ENCODE results near the gene FRMD1.

FRMD1 gene

GRCh38 chr6:168040856-168041496 lies 38.0 kb downstream of the FRMD1 start:
- no peak for DNase-seq

- no peak for DNase-seq
These were observed 39.2 kb downstream of the FRMD1 start for GRCh38 chr6:168039849-168040248.

- DNase-seq: no peak
These were observed 39.7 kb downstream of the FRMD1 start for GRCh38 chr6:168039301-168039700.

- DNase-seq: no peak
These were observed 40.4 kb downstream of the FRMD1 start for GRCh38 chr6:168038576-168039140.

- DNase-seq: no peak
These were observed 41.2 kb downstream of the FRMD1 start for GRCh38 chr6:168037856-168038255.

GRCh38 chr6:168037242-168037641 lies 41.8 kb downstream of the FRMD1 start:
- no peak for DNase-seq

GRCh38 chr6:168035661-168036545 lies 43.1 kb downstream of the FRMD1 start:
- DNase-seq: no peak

GRCh38 chr6:168035098-168035660 lies 43.8 kb downstream of the FRMD1 start:
- no peak for DNase-seq

- no peak for DNase-seq
These were observed 44.5 kb downstream of the FRMD1 start for GRCh38 chr6:168034537-168034936.

- DNase-seq: no peak
These were observed 45.2 kb downstream of the FRMD1 start for GRCh38 chr6:168033791-168034190.

- no peak for DNase-seq
These were observed 46.8 kb downstream of the FRMD1 start for GRCh38 chr6:168032005-168032760.

- DNase-seq: no peak
These were observed 47.5 kb downstream of the FRMD1 start for GRCh38 chr6:168031411-168031971.

- DNase-seq: no peak
These were observed 48.1 kb downstream of the FRMD1 start for GRCh38 chr6:168030908-168031307.

GRCh38 chr6:168030218-168030746 lies 48.7 kb downstream of the FRMD1 start:
- DNase-seq: no peak

GRCh38 chr6:168029459-168030217 lies 49.4 kb downstream of the FRMD1 start:
- no peak for DNase-seq

GRCh38 chr6:168028181-168028580 lies 50.8 kb downstream of the FRMD1 start:
- no peak for DNase-seq

GRCh38 chr6:168027521-168027920 lies 51.5 kb downstream of the FRMD1 start:
- DNase-seq: no peak

GRCh38 chr6:168026925-168027324 lies 52.1 kb downstream of the FRMD1 start:
- DNase-seq: no peak

GRCh38 chr6:168025831-168026710 lies 52.9 kb downstream of the FRMD1 start:
- no peak for DNase-seq

GRCh38 chr6:168024951-168025510 lies 54.0 kb downstream of the FRMD1 start:
- DNase-seq: no peak

All from stimulated activated CD4-positive, alpha-beta T cell treated with anti-CD3 and anti-CD28 coated beads, Interleukin-2, amount 100 ng/mL, for 48 hours (primary cell).